ENCODE measurements around the gene MYO18B.

DNA sequence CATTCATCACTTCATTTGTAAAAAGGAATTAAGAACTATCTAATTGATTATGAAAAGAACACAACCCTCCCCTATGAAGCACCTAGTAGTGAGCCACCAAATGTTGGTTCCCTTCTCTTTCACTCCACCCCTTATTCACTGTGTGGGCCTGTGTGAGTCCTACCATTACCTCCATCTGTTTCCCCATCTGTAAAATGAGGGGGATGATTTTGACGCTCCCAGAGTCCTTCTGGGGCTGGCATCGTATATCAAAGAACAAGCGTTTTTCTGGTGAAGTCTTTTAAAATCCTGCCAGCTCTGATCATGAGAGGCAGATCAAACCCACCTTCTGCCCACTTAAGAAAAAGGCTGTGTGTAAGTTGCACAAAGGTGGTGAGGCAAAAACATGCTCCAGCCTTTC, 330.6 kb downstream of the MYO18B start:
- no peak for TF ChIP-seq SUZ12 (IDR thresholded peaks at IDR 0.05; ENCODE audit: extremely low read depth, insufficient read depth, insufficient read length)
- no peak for TF ChIP-seq ZNF274 (IDR thresholded peaks at IDR 0.05; ENCODE audit: low read depth, low read length)
- TF ChIP-seq YY1 (IDR thresholded peaks at IDR 0.05; ENCODE audit: insufficient read depth, insufficient read length) = no peak
